Gastrocnemius medialis (tissue), 4 donors: ENCODE measurements around the gene ARHGAP26.

Experiments
- CTCF ChIP-seq, 5 experiments: fragments of 450-650 bp in 3 of 5; fragments of 200-600 bp in 2 of 5; sonication (generic) in 2 of 5; IDR thresholded peaks in 4 of 5; conservative IDR thresholded peaks in 1 of 5; 1 replicate in 4 of 5; 2 replicates in 1 of 5; pipeline ENCODE4 v1.5.1; 2016 to 2019; ENCODE audit warnings: antibody characterized with exemption in 5 of 5, mild to moderate bottlenecking in 3 of 5, moderate library complexity in 3 of 5
- POLR2A ChIP-seq, 2 donors: fragments of 450-650 bp; IDR thresholded peaks; one replicate each; pipeline ENCODE4 v1.6.1; 2017; ENCODE audit warnings: antibody characterized with exemption in 2 of 2, mild to moderate bottlenecking in 2 of 2, moderate library complexity in 2 of 2

- TF ChIP-seq POLR2A (IDR thresholded peaks at IDR 0.05) (no peak), CTCF (IDR thresholded peaks at IDR 0.05 in 4 of 5, conservative IDR thresholded peaks at IDR 0.05 in 1 of 5) (no peak)
These were observed 52.9 kb downstream of the ARHGAP26 start for GRCh38 chr5:142823126-142823525.
